ENCODE results near the gene AGAP3.
A peak's percentile ranks its signal among the peaks of the same experiment; 100 is the strongest.

Gene AGAP3

GRCh38 chr7:151074817-151075661 lies 11.2 kb upstream of the AGAP3 start:
- no peak for DNase-seq

GRCh38 chr7:151075662-151075971 lies 10.7 kb upstream of the AGAP3 start:
- DNase-seq = no peak

- no peak for DNase-seq
Measured at GRCh38 chr7:151075978-151076426, 10.3 kb upstream of the AGAP3 start.

- no peak for DNase-seq
Measured at GRCh38 chr7:151076863-151077704, 9.2 kb upstream of the AGAP3 start.

- DNase-seq = no peak
Measured at GRCh38 chr7:151077705-151078232, 8.5 kb upstream of the AGAP3 start.

GRCh38 chr7:151078233-151079040 lies 7.8 kb upstream of the AGAP3 start:
- no peak for DNase-seq

GRCh38 chr7:151079199-151079910 lies 6.9 kb upstream of the AGAP3 start:
- no peak for DNase-seq

- no peak for DNase-seq
Measured at GRCh38 chr7:151080067-151080521, 6.2 kb upstream of the AGAP3 start.

- peak; percentile 78 for DNase-seq
Measured at GRCh38 chr7:151080522-151081169, 5.6 kb upstream of the AGAP3 start, which contains the start of gene FASTK. Gene FASTK (minus strand): TSS chr7:151080809. CDS start chr7:151080766, 43 bp downstream.

- no peak for DNase-seq
Measured at GRCh38 chr7:151081170-151082101, 4.8 kb upstream of the AGAP3 start.

- DNase-seq = no peak
Measured at GRCh38 chr7:151082141-151083070, 3.9 kb upstream of the AGAP3 start.

- peak; percentile 92 for DNase-seq
Measured at GRCh38 chr7:151083071-151083823, 3.0 kb upstream of the AGAP3 start, which contains the start of gene TMUB1. Gene TMUB1 (minus strand): TSS chr7:151083493. CDS start chr7:151082563, 930 bp downstream.

- no peak for DNase-seq
Measured at GRCh38 chr7:151083824-151084160, 2.5 kb upstream of the AGAP3 start.

- DNase-seq = no peak
Measured at GRCh38 chr7:151085329-151085690, 965 bp upstream of the AGAP3 start.

- DNase-seq = no peak
Measured at GRCh38 chr7:151086802-151087244, 548 bp downstream of the AGAP3 start.

- DNase-seq = no peak
Measured at GRCh38 chr7:151087245-151088018, 1.2 kb downstream of the AGAP3 start.

Measured in activated gamma-delta T cell (primary cell).